LNCaP clone FGC (cell line): Measurements from ENCODE around the gene BTBD9.

Experiments used
- DNase-seq: peaks from one replicate; pipeline ENCODE4 v3.0.0-alpha.2; 2011; ENCODE audit warnings: low read depth
- H3K4me3 ChIP-seq: 2 replicates; pipeline ENCODE4 v1.5.1; 2011; ENCODE audit warnings: mild to moderate bottlenecking, low read depth, low read length, control low read depth
- CTCF ChIP-seq: IDR thresholded peaks from 2 replicates; pipeline ENCODE4 v1.5.1; 2012; ENCODE audit warnings: mild to moderate bottlenecking; ENCODE audit not compliant: control insufficient read depth, insufficient read depth; ENCODE audit errors: extremely low read depth

BTBD9 gene

GRCh38 chr6:38485488-38485887, 154.2 kb downstream of the BTBD9 start:
- no peak overlapping the region for H3K4me3 ChIP-seq
- DNase-seq, result no peak
- no peak for TF ChIP-seq CTCF

- no peak for TF ChIP-seq CTCF
- no peak for DNase-seq
- no peak overlapping the region for H3K4me3 ChIP-seq
Measured at GRCh38 chr6:38484656-38485055, 155.1 kb downstream of the BTBD9 start.

- no peak for DNase-seq
- TF ChIP-seq CTCF, result no peak
- H3K4me3 ChIP-seq, result no peak overlapping the region
Measured at GRCh38 chr6:38483526-38483925, 156.2 kb downstream of the BTBD9 start.

GRCh38 chr6:38482466-38482865, 157.3 kb downstream of the BTBD9 start:
- H3K4me3 ChIP-seq, result no peak overlapping the region
- peak; percentile 49 for DNase-seq
- no peak for TF ChIP-seq CTCF

- no peak overlapping the region for H3K4me3 ChIP-seq
- TF ChIP-seq CTCF, result no peak
- no peak for DNase-seq
Measured at GRCh38 chr6:38481851-38482250, 157.9 kb downstream of the BTBD9 start.

GRCh38 chr6:38481211-38481836, 158.4 kb downstream of the BTBD9 start:
- TF ChIP-seq CTCF, result no peak
- no peak overlapping the region for H3K4me3 ChIP-seq
- DNase-seq, result no peak

GRCh38 chr6:38480036-38480435, 159.7 kb downstream of the BTBD9 start:
- no peak for DNase-seq
- TF ChIP-seq CTCF, result no peak
- H3K4me3 ChIP-seq, result no peak overlapping the region
